Activated CD8-positive, alpha-beta memory T cell treated with anti-CD3 and anti-CD28 coated beads, Interleukin-2, amount 50 U/mL, for 1 hour (primary cell): Measurements from ENCODE around the gene GPR17.

Source experiments
- DNase-seq: peaks from one replicate; pipeline ENCODE4 v3.0.0-alpha.2; 2020; ENCODE audit errors: extremely low read depth

Gene GPR17

DNA sequence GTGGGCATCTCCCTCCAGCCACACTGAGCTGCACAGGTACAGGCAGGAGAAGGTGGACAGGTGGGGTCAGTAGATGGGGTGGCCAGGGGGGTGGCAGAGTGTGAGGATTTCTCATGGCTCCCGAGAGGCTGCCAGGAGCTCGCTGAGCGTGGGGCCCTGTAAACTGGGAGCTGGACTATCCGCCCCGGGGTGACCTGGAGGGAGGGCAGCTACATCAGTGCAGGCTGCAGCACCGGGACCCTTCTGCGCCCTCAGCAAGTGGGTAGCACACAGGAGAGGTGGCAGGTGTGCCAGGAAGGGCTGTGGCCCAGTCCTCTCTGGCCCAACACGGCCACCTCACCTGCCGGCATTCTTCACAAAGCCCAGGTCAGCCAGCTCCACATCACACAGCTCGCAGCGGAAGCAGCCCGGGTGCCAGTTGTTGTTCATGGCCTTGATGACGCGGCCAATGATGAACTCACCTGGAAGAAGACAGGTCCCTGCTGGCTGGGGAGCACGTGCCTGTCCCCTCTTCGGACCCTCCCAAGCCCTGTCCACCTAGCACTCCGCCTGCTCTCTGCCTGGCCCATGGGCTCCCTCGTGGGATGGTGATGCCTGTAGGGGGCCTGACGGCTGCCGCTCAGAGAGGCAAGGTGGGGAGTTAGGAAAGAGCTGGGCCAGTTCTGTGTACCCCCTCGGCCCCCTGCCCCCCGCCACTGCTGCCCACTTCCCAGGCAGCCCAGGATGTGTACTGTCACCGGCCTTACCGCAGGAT, 8.3 kb downstream of the GPR17 start:
- no peak for DNase-seq

DNA sequence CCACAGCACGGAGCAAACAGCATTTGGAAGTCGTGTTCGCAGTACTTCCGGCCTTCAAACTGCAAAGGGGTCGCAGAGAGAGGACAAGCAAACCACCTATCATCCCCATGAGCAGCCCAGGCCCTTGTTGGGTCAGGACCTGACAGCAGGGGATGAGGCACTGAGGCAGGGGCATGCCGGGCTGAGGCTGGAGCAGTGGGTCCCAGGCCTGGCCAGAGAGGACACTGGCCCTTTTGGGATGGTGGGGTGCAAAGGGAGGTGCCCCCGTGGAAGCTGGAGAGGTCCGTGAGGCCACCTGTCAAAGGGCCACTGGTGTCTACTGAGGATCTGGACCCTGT, 8.9 kb downstream of the GPR17 start:
- DNase-seq, result no peak

DNA sequence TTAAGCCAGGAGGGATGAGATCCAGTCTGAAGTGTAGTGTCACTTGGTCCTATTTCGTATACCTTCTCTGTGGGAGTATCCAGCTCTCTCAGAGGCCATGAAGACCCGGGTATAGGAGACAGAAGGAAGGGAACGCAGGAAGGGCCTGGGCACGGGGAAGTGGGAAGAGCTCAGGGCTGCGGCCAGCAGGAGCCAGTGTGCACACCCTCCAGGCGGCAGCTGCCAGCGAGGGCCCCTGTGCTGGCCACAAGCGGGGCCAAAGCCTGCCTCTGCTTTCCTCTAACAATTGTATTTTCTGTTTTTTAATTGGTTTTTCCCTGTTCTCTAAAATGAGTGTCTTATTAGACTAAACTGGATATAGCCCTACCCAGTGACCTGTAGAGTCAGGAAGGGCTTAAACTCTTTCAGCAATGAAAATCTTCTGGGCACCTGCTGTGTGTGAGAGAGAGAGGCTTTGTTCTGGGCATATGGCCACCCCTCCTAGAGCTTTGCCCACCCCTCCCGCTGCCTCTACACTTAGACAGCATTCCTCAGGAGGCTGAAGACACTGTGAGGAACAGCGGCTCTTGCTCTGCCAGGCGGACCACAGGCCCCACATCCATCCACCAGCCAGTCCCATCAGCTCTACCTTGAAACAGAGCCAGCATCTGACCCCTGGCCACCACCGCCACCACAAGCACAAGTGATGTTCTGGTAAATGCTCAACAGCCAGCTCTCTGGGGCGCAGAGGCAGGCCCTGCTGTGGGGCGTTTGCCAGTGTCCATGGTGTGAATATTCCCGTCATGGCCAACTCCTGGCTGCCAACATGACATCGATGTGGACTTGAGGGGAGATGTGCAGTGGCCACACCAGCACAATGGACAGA, 9.5 kb downstream of the GPR17 start:
- DNase-seq, result no peak

DNA sequence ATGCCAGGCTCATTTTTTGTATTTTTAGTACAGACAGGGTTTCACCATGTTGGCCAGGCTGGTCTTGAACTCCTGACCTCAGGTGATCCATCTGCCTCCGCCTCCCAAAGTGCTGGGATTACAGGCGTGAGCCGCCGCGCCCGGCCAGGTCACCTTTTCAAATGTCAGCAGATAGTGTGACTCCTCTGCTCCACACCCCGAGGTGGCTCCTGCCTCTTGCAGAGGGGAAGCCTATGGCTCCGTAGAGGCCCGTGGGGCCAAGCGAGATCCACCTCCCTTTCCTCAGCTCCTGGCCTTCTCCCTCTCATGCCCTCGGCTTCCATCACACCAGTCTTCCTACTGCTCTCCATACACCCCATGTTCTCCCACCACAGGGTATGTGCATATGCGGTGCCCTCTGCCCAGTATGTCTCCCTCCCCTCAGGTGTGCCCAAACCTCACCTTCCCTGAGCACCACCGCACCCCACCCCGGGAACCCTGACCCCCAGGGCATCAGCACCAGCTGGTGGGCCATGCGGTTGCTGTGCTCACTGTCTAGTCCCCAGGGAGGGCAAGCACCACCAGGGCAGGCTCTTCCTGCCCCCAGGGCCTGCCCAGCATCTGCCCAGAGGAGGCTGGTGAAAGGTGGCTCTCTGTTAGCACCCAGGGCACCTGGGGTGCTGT, 10.7 kb downstream of the GPR17 start:
- no peak for DNase-seq

DNA sequence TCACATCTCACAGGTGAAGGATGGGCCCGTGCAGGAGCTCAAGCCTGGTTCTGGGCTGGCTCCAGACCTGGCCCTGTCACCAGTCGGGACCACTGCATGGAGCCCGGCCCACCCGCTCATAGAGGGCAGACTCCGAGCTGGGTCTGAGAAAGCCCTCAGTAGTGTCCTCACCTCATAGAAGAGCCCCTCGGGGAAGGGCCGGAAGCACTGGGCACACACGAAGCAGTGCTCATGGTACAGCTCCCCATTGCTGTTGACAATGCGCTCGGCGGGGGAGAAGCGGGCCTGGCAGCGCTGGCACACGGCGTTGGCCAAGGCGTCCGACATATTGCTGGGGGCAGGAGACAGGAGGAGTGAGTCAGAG, 11.3 kb downstream of the GPR17 start:
- DNase-seq, result no peak

DNA sequence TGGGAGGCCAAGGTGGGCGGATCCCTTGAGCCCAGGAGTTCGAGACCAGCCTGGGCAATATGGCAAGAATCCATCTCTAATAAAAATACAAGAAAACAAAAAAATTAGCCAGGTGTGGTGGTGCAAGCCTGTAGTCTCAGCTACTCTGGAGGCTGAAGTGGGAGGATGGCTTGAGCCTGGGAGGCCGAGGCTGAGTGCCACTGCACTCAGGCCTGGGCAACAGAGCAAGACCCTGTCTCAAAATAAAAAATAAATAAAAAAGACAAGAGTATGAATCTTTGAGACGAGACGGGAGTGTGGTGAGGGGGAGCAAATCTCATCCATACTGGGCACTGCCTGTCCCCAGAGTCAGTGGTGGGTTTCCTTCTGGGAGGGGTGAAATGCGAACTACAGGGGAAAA, 12.2 kb downstream of the GPR17 start:
- no peak for DNase-seq

DNA sequence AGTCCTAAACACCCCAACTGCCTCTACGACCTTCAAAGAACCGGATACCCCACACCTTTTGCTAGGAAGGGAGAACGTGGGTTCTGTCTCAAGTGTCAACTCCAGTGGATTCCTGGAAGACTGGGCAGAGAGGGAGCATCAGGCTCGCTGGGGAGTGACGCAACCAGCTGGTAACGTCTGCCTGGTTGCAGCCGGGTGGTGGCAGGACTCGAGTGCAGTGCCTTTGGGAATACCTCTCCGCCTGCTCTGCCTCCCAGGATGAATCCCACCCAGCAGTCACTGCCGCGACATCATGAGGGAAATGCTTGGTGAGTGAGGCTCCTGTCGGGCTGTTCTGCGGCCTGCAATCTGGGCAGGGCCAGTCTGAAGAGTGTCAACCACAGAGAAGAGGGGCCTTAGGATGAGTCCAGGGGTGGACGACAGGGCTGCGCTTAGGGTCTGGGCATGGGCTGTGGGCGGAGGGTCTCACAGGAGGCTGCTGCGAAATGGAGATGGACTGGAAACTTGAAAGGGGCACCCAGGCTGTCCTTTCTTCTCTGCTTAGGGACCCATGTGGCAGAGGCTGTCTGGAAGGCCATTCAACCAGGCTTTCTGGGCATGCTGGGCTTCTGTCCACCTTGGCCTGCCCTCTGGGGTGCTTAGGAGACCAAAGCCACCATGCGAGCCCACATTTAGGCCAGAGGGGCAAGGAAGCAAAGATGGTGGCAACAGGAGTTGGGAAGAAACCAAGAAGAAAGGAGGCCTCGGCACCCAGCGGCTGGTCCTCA, 12.9 kb downstream of the GPR17 start:
- no peak for DNase-seq

DNA sequence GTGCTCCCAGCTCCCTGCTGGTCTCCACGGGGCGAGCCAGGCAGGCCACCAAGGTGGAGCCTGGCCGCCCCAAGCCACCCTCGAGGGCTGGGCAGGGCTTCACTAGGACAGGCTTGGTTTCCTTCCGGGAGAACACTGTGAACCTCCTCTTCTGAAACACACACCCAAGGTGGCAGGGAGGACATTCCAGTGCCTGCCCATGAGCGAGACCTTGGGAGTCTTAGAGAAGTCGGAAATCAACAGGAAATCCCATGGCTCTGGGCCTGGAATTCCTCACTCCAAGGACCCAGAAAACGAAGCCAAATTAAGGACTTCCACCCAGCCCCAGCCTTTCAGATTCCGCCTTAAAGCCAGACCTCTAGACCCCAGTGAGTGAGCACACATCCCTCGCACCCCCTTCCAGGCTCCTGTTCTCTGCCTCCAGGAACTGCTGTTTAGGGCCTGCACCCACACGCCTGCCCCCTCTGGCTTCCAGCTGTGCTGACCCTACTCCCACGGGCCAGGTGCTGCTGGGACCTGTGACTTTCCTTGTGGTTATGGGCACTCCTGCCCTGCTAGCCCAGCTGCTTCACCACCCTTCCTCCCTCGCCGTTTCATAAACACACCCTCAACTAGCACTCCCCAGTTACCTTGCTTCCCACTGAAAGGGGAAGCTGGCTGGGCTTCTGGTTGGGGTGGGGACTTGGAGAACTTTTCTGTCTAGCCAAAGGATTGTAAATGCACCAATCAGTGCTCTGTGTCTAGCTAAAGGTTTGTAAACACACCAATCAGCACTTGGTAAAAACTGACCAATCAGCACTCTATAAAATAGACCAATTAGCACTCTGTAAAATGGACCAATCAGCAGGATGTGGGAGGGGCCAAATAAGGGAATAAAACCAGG, 13.7 kb downstream of the GPR17 start:
- DNase-seq, result no peak

DNA sequence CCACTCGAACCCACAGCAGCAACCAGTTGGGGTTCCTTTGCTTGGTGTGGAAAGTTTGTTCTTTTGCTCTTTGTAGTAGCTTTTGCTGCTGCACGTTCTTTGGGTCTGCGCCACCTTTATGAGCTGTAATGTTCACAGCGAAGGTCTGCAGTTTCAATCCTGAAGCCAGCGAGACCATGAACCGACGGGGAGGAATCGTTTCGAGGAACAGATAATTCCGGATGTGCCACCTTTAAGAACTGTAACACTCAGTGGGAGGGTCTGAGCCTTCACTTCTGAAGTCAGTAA, 14.3 kb downstream of the GPR17 start:
- no peak for DNase-seq

DNA sequence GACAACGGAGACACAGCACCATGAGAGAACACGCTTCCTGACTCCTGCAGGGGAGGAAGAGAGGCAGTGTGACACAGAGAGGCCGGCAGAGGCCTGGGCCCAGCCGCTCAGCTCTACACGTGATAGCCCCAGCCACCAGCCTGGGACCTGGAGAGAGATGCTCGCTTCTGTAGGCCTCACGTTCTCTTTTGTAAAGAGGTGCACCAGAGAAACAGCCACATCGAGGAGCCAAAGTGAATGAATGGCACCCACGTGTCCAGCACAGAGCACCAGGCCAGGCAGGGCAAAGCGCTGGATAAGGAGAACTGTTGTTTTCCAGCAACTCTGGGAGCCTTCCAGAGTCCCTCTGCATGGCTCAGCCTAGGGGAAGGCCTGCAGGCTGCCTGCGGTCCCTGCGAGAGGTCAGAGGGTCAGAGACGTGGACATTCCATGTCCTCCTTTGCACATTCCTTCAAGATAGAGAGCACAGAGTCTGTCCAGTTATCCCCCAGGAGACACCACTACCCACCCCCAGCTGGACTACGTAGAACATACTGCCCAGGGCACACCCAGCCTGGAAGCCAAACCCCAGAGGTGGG, 15.2 kb downstream of the GPR17 start:
- DNase-seq, result no peak

DNA sequence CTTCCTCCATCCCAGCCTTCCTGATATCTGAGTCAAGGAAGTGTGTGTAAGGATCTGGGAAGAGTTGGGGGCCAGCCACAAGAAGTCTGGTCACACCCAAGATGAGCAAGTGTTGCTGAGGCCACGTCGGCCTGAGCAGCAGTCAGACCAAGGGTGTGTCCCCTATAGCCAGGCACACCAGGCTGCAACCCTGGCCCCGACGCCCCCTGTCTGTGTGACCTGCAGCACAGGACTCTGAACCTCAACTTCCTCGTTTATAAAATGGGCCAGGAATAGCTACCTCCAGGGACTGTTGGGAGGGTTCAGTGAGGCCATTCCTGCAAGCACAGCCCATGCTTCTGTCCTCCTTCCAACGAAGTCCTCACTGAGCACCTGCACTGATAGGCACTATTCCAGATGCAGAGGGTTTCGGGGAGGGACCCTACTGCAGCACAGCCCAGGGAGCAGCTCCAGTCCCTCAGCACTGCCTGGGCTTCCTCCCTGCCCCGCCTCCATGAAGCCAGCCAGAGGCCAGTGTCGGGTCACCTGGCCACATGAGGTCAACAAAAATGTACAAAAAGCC, 16.1 kb downstream of the GPR17 start:
- no peak for DNase-seq

DNA sequence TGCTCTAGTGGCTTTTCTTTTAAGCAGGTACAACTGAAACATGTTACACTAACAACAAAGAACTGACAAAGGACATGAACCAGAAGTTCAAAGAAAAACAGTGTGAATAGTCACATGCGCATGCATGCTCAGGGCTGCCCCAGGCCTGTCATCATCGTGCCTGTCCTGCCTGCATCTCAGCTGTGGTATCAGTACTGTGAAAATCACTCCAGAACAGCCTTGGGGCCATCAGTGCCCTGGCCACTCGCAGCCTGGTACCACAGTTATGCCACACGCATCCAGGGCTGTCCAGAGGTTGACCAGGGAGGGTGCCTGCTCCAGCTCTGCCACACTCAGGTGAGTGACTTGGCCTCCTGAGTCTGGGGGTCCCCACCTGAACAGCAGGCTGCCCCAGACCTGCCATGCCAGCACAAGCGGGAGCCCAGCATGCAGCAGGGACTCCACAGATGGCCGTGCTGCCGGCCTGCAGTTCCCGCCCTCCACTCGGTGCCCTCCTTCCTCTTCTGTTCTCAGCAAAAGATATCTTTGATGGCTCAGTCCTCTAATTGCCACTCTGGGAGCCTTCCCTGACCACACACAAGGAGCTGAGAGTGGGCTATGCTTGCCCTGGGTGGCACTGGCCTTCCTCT, 17.1 kb downstream of the GPR17 start:
- DNase-seq, result no peak

DNA sequence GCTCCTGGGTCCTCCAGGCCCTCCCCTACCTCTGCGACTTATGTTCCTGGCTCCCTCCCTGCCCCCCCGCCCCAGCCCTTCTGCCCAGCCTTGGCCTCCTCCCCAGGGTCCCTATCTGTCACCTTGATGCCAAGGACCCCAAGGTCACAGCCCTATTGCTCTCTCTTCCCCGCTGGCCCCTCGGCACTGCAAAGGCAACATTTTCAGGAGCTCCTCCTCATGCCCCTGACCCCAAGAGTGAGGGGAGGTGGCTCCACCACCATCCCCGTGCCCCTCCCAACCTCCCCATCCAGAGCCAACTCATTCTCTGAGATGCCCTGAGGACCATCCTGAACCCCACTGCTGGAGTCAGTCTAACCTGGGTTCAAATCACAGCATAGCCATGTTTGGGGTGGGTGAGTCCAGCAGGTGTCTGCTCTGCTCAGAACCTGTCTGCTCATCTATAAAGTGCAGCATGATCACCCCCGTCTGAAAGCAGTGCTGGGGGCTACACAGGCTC, 17.7 kb downstream of the GPR17 start:
- no peak for DNase-seq

DNA sequence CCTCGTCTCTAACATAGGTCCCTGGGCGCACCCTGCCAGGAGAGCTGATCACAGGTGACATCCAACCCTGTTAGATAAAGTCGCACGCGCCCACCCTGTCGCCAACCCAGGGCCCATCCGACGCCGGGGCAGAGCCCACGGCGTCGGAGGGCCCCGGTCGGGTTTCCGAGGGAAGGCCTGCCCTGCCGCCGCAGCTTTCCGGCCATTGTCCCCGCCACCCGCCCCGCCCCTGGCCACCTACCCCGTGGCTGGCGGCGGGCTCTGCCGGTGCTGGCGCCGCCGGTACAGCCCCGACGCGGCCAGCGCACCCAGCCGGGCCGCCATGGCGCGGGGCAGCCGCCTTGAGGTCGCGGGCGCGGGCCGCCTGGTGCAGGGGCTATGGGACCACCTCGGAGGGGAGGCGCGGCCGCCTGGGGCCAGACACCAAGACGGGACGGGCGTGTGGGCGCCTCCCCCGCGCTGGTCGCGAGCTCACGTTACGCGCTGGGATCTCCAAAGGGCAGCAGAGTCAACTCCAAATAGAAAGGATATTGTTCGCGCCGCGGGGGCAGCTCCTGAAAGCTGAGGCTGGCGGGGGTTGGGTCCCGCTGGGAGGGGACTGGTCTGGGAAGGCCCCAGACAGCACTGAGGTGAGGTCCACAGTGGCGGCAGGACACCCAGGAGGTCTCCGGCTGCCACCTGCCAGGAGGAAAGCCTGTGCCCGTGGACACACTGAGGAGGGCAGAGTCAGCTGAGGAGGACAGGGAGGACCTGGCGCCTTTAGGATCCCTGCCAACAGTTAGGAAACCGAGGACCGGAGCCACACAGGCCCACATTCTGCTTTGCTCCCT, 18.3 kb downstream of the GPR17 start:
- no peak for DNase-seq

DNA sequence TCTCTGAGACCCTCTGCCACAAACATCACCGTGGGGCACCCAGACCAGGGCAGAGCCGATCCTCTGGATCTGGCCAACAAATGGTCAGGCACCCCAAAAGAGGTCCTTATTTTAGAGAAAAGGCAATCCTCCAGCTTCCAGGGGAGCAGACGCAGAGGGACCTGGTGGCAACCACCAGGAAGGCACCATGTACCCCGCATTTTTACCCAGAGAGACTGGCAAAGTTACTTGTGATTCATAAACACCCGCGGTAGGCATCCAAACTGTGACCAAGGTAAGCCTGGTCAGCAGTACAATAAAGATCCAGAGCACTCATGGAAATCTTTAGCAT, 18.9 kb downstream of the GPR17 start:
- DNase-seq, result no peak

DNA sequence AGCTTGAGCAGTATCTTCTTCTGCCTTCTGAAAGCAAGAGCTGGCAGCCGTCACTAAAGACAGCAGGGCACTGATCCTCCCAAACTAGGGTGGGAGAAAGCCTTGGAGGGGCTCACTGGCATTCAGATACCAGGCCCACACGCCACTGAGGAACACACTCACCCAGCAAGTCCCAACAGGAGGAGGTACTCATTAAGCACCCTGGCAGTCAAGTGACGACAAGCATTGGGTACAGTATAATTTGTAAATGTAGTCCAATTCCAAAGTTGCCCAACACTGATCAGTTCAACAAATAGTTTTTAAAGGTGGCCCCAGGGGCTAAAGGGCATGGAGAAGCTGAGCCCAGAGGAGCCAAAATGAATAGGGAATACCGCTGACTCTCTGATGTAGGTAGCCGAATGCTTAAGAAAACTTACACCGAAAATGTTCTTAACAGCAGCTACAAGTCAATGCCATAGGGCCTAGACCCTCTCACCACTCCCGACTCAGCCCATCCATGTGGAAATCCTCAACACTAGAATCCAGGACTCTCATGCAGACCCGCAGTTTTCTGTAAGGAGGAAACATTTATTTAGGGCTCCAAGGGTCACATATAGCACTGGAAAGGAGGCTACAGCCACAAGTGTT, 19.4 kb downstream of the GPR17 start:
- no peak for DNase-seq

DNA sequence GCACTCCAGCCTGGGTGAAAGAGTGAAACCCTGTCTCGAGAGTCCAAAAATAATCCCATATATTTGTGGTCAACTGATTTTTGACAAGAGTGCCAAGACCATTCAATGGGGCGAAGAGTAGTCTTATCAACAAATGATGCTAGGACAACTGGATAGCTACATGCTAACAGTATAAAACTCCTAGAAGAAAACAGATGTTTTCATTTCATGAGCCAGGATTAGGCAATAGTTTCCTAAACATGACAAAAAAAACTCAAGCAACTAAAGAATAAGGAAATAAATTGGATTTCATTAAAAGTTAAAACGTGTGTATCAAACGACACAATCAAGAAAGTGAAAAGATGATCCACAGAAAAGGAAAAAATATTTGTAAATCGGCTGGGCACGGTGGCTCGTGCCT, 23.1 kb downstream of the GPR17 start:
- DNase-seq, result no peak

DNA sequence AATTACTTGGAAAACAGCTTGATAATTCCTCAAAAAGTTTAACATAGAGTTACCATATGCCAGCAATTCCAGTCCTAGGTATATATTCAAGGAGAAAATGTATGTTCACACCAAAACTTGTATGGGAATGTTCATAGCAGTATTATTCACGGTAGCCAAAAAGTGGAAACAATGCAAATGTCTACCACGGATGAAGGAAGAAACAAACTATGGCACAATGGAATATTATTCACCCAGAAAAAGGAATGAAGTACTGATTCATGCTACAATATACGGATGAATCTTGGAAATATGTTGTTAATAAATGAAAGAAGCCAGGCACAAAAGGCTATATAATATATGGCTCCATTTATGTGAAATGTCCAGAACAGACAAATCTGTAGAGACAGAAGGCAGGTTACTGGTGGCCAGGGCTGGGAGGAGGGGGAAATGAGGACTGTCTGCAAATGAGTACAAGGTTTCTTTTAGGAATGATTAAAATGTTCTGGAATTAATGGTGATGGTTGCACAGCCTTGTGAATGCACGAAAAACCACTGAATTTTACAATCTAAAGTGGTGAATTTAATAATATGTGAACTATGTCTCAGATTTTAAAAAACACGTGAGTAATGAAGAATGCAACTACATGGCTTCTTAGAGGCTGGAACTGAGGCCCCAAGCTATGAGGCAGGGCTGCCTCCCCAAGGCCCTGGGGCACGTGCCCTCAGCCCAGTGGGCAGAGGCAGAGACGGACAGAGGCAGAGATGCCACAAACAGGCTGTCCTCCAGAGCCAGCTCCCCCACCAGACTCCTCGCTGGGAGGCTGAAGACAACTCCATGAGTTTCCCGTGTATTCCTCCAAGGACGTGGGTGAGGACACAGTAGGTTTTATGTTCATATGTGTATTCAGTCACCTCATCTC, 24.4 kb downstream of the GPR17 start:
- no peak for DNase-seq
